Measurements from ENCODE around the gene R3HCC1L. TPM values are rescaled to one million over a fixed set of nuclear protein-coding genes. Genes with fewer than 3 reads are reported as not detected.

Gene R3HCC1L
- total RNA-seq, 1 donor from 2014 or later = 18.4 TPM

DNA sequence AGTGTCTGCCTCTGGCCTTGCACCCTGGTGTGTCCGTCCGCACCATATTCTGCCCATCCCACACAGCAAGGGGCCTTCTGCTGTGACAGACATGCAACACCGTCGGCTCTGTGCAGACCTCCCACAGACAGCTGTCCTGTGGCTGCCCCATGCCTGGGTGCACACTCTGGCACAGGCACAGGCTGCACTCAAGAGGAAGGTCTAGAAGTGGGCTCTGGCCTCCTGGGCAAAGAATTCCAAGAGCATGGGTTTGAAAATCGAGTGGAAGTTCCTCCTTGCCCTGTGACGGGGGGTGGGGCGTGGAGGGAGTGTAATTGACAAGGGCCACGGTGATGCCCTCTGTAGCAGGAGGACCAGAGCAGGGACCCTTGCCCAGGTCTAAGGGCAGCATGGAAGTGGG lies 137.8 kb downstream of the R3HCC1L start:
- H3K4me3 Mint-ChIP-seq = no peak overlapping the region
- peaks cover 11% of the 10 kb centered on the region for H3K27me3 Mint-ChIP-seq (ENCODE audit: low read depth)
- peaks cover 26% of the 10 kb centered on the region for H3K4me1 Mint-ChIP-seq
- TF ChIP-seq, protein P1, sequence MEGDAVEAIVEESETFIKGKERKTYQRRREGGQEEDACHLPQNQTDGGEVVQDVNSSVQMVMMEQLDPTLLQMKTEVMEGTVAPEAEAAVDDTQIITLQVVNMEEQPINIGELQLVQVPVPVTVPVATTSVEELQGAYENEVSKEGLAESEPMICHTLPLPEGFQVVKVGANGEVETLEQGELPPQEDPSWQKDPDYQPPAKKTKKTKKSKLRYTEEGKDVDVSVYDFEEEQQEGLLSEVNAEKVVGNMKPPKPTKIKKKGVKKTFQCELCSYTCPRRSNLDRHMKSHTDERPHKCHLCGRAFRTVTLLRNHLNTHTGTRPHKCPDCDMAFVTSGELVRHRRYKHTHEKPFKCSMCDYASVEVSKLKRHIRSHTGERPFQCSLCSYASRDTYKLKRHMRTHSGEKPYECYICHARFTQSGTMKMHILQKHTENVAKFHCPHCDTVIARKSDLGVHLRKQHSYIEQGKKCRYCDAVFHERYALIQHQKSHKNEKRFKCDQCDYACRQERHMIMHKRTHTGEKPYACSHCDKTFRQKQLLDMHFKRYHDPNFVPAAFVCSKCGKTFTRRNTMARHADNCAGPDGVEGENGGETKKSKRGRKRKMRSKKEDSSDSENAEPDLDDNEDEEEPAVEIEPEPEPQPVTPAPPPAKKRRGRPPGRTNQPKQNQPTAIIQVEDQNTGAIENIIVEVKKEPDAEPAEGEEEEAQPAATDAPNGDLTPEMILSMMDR (conservative IDR thresholded peaks at IDR 0.05) = no peak
- DNase-seq (ENCODE audit: low read depth, low spot score) = no peak
- H3K36me3 Mint-ChIP-seq (ENCODE audit: low read depth) = no peaks in the 10 kb centered on the region
- H3K9me3 Mint-ChIP-seq = peaks cover 3% of the 10 kb centered on the region
- H3K27ac Mint-ChIP-seq (ENCODE audit: unreplicated experiment) = peak overlapping the region; percentile 71

DNA sequence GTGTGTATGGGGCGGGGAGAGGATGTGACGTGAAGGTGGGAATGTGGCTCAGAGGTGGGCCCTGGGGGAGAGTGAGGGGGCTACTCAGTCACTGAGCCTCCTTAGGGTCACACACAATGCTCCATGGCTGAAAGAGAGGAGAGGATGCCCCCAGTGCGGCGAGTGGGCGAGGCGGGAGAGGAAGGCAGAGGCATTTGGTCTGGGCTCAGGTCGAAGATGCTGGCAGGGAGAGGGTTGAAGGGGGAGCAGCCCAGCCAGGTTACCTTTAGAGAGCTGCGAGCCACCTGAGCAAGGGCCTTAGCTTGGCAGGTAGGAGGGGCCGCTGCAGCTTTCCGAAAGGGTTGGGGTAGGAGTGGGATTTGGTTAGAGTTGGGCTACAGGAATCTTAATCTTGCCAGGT lies 138.2 kb downstream of the R3HCC1L start:
- no peak for DNase-seq (ENCODE audit: low read depth, low spot score)
- H3K4me1 Mint-ChIP-seq = peaks cover 24% of the 10 kb centered on the region
- TF ChIP-seq, protein P1 (conservative IDR thresholded peaks at IDR 0.05) = no peak
- H3K4me3 Mint-ChIP-seq = no peak overlapping the region
- H3K27me3 Mint-ChIP-seq (ENCODE audit: low read depth) = peaks cover 11% of the 10 kb centered on the region
- peaks cover 3% of the 10 kb centered on the region for H3K9me3 Mint-ChIP-seq
- H3K27ac Mint-ChIP-seq (ENCODE audit: unreplicated experiment) = peak overlapping the region; percentile 50
- no peaks in the 10 kb centered on the region for H3K36me3 Mint-ChIP-seq (ENCODE audit: low read depth)

DNA sequence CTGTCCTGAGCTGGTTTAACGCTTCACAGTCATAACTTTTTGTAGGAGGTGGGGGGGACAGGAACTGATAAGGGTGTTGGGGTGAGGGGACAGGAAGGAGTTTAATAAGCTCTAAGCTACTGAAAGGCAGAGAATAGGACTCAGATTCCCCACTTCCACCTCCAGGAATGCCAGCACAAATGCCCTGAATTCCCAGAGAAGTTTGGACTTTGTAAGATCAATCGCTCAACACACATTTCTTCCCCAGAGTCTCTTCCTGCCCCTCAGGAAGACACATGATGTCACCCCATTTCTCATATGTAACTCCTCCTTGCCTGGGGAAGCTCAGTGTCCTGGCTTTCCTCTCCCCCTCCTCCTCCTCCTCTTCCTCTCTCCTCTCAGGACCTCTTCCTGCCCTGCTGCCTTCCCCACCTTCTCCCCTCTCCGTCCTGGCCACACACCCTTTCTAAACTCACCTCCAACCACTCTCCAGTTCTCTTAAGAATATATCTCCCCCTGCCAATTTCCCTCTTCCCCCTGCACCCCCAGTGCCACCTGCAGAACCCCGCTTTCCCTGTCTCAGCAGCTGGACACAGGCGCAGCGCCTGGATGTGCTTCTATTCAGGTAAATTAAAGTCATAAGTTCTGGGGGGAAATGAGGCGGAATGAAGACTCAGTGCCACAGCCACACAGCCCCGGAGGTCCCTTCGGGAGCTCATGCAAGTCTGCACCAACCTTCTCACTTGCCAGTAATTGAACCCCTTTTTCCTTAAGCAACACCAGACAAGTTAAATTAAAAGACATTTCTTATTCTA lies 138.8 kb downstream of the R3HCC1L start:
- no peaks in the 10 kb centered on the region for H3K36me3 Mint-ChIP-seq (ENCODE audit: low read depth)

DNA sequence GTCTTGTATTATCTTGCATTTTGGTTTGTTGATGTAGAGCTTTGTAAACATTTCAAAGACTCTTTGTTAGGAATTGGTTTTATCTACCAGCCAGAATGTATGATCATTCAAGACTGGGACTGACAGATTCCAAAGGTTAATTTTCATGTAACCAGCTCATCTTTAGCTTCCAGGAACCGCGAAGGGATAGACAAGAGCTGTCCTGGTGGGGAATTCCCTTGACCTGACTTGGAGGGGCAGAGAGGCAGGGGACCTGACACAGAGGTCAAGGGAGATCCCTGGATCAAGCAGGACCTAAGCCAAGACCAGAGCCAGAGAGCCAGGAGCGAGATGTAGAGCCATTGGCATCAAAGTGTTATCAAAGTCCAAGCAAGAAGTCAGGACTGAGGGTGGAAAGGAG lies 140.1 kb downstream of the R3HCC1L start:
- Mint-ChIP-seq H3K27ac (ENCODE audit: unreplicated experiment) (no peak overlapping the region), H3K27me3 (ENCODE audit: low read depth) (peaks cover 9% of the 10 kb centered on the region), H3K4me3 (no peak overlapping the region), H3K4me1 (peaks cover 10% of the 10 kb centered on the region), H3K9me3 (peaks cover 3% of the 10 kb centered on the region), H3K36me3 (ENCODE audit: low read depth) (no peaks in the 10 kb centered on the region)
- TF ChIP-seq, protein P1 (conservative IDR thresholded peaks at IDR 0.05) = no peak
- DNase-seq (ENCODE audit: low read depth, low spot score) = no peak

More for the DNA sequence above, 138.8 kb downstream of the R3HCC1L start:
- H3K4me3 Mint-ChIP-seq = no peak overlapping the region
- peaks cover 3% of the 10 kb centered on the region for H3K9me3 Mint-ChIP-seq
- peaks cover 9% of the 10 kb centered on the region for H3K27me3 Mint-ChIP-seq (ENCODE audit: low read depth)
- no peak for DNase-seq (ENCODE audit: low read depth, low spot score)
- H3K4me1 Mint-ChIP-seq = peaks cover 21% of the 10 kb centered on the region
- TF ChIP-seq, protein P1 (conservative IDR thresholded peaks at IDR 0.05) = no peak
- peak overlapping the region; percentile 50 for H3K27ac Mint-ChIP-seq (ENCODE audit: unreplicated experiment)

DNA sequence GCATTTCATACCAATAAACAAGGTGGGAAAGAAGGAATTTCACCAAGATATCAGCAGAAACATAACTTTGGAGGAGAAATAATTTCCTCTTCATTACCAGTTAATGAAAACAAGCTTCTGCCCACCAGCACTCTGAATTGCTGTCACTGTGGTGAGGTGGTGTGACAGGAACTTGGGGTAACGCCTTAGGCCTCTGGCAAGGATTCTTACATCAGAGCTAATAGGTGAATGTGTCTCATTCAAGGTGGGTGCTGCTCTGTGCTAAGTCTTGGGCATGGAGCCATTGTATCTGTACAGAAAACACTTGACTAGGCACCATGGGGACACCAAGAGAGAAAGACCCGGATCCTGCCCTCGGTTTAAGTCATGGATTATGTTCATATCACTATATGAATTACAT lies 141.9 kb downstream of the R3HCC1L start:
- peaks cover 6% of the 10 kb centered on the region for H3K27me3 Mint-ChIP-seq (ENCODE audit: low read depth)
- TF ChIP-seq, protein P1 (conservative IDR thresholded peaks at IDR 0.05) = no peak

More for the DNA sequence above, 141.9 kb downstream of the R3HCC1L start:
- no peaks in the 10 kb centered on the region for H3K4me1 Mint-ChIP-seq
- H3K4me3 Mint-ChIP-seq = no peak overlapping the region
- DNase-seq (ENCODE audit: low read depth, low spot score) = no peak
- peaks cover 5% of the 10 kb centered on the region for H3K9me3 Mint-ChIP-seq
- no peak overlapping the region for H3K27ac Mint-ChIP-seq (ENCODE audit: unreplicated experiment)
- H3K36me3 Mint-ChIP-seq (ENCODE audit: low read depth) = no peaks in the 10 kb centered on the region
